Embryonic facial prominence (tissue), 1 donor: ENCODE results near the gene BTG1.

ENCODE experiments used
- DNase-seq: peaks from one replicate; pipeline ENCODE4 v3.0.0-alpha.2; 2016; ENCODE audit errors: extremely low spot score

The BTG1 gene

DNA sequence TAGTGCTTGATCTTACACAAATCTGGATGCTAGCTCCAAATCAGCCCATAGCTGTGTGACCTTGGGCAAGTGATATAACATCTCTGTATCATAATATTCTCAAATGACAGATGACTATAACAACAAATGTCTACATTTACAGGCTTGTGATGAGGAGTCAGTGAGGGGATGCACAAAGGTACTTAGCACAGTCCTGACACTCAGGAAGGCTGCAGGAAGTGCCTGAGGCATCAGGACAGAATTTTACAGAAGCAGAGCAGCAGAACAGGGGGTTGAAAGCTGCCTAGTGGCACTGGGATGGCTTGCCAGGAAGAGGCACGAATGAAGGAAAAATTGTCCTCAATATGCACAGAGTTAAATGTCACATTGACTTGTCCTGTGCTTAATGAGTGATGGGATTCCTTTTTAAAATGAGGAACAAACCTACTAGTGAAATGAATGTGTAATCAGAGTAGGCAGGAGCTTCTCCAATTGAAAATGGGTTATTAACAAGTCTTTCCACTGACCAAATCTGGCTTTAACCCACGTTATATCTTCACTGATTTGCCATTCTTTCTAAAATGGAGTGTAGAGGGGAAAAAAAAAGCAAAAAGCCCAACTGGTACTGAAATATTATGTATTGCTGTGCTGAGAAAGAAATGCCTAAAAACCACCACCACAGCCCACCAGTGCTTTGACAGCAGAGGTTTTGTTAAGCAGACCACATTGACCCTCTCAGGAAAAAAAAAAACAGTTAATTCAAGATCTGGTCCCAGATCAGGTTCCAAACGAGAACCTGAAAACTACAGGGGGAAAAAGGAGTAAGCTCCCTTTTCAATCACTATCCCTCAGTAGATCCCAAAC, 11.6 kb downstream of the BTG1 start:
- no peak for DNase-seq

- DNase-seq, result no peak
Observed at GRCh38 chr12:92133171-92133570, 12.5 kb downstream of the BTG1 start.

DNA sequence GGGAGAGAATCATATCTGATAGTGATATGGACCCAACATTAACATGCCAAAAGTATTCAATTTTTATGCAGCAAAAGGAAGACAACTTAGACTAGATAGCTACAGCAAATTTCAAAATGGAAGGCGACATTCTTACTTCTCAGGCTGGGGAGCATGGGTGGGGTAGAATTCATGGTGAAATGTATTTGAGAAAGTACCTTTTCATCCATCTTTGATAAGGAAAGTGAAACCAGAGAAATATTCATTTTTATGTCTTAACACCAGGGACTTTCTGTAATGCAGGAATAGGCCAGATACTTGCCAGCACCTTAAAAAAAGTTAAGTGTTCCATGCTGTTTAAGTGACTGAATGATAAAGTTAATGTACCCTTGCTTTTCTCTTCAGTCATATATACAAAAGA, 13.4 kb downstream of the BTG1 start:
- DNase-seq, result no peak

- DNase-seq, result no peak
Observed at GRCh38 chr12:92130999-92131398, 14.6 kb downstream of the BTG1 start.

GRCh38 chr12:92129609-92130008, 16.0 kb downstream of the BTG1 start:
- DNase-seq, result no peak

- DNase-seq, result no peak
Observed at GRCh38 chr12:92128612-92129011, 17.0 kb downstream of the BTG1 start.

DNA sequence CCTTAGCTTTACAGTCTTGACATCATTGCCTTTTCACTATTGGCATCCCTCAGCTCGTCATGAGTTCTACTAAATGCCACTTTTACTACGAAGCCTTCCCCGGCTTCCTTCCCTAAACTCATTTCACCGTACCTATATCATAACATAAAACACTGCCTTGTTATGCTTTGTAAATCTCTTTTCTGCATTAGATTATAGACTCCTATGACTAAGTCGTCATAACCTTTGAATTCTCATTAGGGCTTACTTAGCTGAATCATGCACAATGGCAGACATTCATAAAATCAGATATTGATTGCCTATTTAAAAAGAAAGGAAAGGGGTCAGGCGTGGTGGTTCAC, 21.0 kb downstream of the BTG1 start:
- no peak for DNase-seq

GRCh38 chr12:92123780-92124688, 21.6 kb downstream of the BTG1 start:
- no peak for DNase-seq

DNA sequence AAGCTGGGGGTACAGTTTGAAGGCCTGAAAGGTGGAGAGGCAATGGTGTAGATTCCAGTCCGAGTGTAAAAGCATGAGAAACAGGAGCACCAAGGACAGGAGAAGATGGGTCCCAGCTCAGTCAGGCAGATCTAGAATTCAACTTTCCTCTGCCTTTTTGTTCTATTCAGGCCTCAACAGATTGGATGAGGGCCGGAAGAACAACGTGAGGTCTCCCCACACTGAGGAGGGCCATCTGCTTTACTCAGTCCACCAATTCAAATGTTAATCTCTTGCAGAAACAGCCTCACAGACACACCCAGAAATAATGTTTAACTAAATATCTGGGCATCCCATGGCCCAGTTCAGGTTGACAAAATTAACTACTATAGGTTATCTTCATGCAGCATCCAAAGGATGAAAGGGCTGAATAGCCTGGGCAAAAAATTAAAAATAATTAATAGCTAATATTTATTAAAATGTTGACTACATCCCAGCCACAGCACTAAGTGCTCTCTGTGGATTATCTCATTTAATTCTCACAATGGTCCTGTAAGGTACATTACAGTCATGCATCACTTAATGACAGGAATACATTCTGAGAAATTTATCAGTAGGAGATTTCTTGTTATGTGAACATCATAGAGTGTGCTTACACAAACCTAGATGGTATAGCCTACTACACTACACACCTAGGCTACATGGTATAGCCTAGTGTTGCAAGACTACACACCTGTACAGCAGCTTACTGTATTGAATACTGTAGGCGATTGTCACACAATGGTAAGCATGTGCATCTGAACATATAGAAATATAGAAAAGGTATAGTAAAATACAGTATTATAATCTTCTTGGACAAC, 22.5 kb downstream of the BTG1 start:
- DNase-seq, result no peak

- no peak for DNase-seq
Observed at GRCh38 chr12:92121826-92122225, 23.8 kb downstream of the BTG1 start.

- no peak for DNase-seq
Observed at GRCh38 chr12:92118826-92119536, 26.7 kb downstream of the BTG1 start.

DNA sequence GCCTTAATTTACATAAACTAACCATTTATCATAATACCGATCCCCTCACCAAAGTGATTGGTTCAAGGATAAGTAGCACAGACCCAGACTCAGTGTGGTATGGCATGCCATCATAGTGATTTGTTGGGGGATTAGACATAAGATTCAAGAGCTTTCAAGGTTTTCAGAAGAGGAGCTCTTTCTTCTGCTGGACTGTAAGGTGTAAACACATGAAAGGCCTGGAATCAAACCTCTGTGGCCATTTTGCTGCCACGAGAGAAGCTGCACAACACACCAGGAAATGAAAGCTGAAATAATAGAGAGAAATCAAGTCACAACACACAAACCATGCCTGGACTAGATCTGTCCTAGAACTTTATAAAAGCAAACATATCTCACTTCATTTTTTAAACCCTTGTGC, 30.8 kb downstream of the BTG1 start:
- DNase-seq, result no peak

DNA sequence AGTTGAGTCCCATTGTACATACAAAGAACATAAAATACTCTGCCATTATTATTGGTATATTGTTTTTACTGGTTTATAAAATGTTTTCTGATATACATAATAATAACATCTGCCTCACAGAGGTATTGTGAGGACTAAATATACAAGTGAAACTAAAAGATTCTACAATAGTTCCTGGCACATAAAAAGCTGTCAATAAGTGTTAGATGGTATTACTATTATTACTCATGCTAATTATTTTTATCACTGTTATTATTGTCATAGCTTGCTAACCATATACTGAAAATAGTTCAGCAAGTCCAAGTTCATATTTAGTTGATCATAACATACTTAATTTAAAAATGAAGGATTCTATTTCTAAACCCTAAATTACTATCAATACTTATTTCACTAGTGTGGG, 34.4 kb downstream of the BTG1 start:
- DNase-seq, result no peak

DNA sequence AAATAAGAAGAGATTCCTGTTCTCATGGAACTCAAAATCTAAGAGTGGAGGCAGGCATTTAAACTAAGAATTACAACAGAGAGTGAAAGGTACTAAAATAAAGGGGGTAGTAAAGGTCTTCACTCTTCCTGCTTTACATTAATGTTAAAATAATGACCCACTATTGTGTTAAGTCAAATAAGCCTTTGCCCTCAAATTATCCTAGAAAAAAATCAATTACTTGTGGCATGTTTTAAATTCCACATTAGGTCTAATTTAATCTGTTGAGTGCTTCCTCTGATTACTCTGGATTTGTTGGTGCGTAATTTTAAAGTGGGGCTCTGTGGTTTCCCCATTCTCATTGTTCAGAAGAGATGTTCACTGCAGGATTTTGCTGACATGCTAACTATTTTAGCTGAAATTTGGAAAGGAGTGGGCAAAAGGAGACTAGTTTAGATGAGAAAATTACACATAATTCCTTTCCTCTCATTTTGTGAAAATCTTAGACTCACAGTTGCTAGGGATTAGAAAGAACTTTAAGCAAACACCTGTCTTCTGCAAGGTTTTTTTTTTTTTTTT, 35.5 kb downstream of the BTG1 start:
- DNase-seq, result no peak

DNA sequence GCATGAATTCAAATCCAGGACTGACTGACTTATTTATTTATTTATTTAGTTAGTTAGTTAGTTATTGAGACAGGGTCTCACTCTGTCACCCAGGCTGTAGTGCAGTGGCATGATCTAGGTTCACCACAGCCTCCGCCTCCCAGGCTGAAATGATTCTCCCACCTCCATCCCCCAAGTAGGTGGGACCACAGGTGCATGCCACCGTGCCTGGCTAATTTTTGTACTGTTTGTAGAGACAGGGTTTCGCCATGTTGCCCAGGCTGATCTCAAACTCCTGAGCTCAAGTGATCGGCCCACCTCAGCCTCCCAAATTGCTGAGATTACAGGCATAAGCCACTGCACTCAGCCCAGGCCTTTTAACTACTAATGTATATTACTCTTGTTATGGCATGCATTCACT, 36.0 kb downstream of the BTG1 start:
- no peak for DNase-seq

- no peak for DNase-seq
Observed at GRCh38 chr12:92108651-92109050, 37.0 kb downstream of the BTG1 start.

GRCh38 chr12:92107621-92108131, 38.0 kb downstream of the BTG1 start:
- DNase-seq, result no peak

DNA sequence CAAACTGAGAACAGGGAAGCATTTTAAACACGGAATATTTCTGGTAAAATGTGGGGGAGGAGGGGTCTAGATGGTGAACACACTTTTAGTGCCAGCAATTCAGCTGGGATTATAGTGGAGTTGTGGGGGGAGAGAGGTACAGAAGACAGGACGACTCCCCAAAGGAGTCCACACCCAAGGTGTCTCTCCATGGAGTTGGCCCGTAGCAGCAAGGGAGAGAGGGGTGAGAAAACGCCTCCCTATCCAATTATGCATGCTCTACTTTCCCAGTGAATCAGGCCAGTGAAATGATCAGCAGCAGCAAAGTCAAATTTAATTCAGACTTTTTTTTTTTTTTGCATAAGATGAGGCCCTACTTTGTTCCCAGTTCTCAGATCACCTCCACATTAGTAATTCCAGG, 38.6 kb downstream of the BTG1 start:
- DNase-seq, result no peak

GRCh38 chr12:92105676-92106075, 40.0 kb downstream of the BTG1 start:
- DNase-seq, result no peak

DNA sequence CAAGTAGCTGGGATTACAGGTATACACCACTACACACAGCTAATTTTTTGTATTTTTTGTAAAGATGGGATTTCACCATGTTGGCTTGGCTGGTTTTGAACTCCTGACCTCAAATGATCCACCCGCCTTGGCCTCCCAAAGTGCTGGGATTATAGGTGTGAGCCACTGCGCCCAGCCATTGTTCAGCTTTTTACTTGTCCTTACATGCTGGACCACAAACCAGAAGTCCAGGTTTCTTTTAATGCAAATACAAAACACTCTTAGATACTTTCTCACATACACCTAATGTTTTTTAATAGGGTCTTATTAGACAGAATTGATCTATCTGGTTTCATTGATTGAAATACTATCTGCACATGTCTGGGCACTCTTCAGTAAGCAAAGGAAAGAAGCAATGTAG, 40.5 kb downstream of the BTG1 start:
- DNase-seq, result no peak

GRCh38 chr12:92102606-92103005, 43.0 kb downstream of the BTG1 start:
- DNase-seq, result no peak
